ENCODE measurements around the gene IMPDH1. TPM values are rescaled to one million over a fixed set of nuclear protein-coding genes. Genes with fewer than 3 reads are reported as not detected.

Gene IMPDH1
- total RNA-seq, 3 donors from 2014 or later (not counting 1 experiment from before 2014, with no cell fraction given): 77.8 to 94.1 (median 89.6) TPM

DNA sequence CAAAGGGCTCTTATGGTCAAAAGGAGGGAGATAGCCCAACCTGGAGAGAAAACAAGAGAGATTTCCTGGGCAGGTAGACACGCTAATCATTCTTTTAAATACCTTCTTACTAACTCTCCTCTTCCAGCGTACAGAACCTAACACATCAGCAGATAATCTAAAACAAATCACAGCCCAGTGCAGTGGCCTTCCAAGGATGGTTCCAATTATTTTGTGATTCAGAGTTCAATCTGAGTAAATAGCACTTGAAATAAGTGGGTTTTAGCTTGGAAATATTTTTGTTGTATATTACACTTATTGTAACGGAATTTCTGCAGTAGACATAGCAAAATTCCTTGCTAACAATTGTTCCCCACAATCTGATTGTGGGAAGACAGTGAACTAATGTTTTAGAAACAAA is 7.3 kb upstream of the IMPDH1 start:
- Mint-ChIP-seq H3K27me3 (ENCODE audit: low read depth in 2 of 2) (peaks cover 0 to 3% of the 10 kb centered on the region in 2 donors), H3K9me3 (no peaks in the 10 kb centered on the region), H3K4me3 (no peak overlapping the region), H3K4me1 (peaks cover 14 to 23% of the 10 kb centered on the region in 2 donors), H3K36me3 (no peaks in the 10 kb centered on the region), H3K27ac (no peak overlapping the region)
- no peak for TF ChIP-seq CTCF (IDR thresholded peaks at IDR 0.05)
- Histone ChIP-seq H3K9me3 (ENCODE audit: control insufficient read depth, insufficient read depth, low read length) (no peaks in the 10 kb centered on the region), H3K27ac (ENCODE audit: low read length) (no peak overlapping the region), H3K36me3 (ENCODE audit: control insufficient read depth, insufficient read depth, low read length) (no peaks in the 10 kb centered on the region), H3K27me3 (ENCODE audit: control insufficient read depth, insufficient read depth, low read length) (no peaks in the 10 kb centered on the region), H3K4me3 (ENCODE audit: low read length) (no peak overlapping the region), H3K4me1 (ENCODE audit: control insufficient read depth, insufficient read depth, low read length) (peaks cover 18% of the 10 kb centered on the region)
- intact Hi-C loops (cut with micrococcal nuclease): no loop called here
- WGBS (ENCODE audit: insufficient coverage): 100% methylated on average over 3 of the region's 3 CpGs
- ATAC-seq (no peak), DNase-seq (no peak)

DNA sequence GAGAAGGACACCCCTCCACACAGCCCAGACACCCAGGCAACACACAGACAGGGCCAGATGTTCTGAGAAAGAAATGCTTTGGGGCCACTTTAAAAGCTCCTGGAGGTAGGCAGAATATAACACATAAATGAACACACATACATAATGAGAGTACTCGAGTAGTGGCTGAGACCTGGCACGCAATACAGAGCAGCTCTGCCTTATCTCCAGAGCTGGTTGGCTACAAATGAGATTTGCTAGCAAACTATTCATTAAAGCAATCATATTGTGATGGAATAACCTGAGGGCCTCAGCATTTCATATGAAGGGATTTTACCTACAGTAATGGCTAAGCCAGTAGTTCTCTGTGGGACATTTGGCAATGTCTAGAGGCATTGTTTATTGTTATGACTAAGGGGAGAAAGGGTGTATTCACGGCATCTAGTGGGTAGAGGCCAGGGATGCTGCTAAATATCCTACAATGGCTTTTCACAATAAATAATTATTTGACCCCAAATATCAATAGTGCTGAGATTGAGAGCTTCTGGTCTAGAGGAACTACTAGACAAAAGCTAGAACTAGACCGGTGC is 5.5 kb upstream of the IMPDH1 start:
- no peaks in the 10 kb centered on the region for H3K27me3 ChIP-seq (ENCODE audit: control insufficient read depth, insufficient read depth, low read length)
- ATAC-seq (no peak), DNase-seq (no peak)
- intact Hi-C loops (cut with micrococcal nuclease): no loop called here
- H3K36me3 ChIP-seq (ENCODE audit: control insufficient read depth, insufficient read depth, low read length): no peaks in the 10 kb centered on the region
- no peak for TF ChIP-seq CTCF (IDR thresholded peaks at IDR 0.05)
- Mint-ChIP-seq H3K27me3 (ENCODE audit: low read depth in 2 of 2) (peaks cover 0 to 3% of the 10 kb centered on the region in 2 donors), H3K4me1 (peaks cover 8 to 10% of the 10 kb centered on the region in 2 donors), H3K9me3 (no peaks in the 10 kb centered on the region), H3K36me3 (no peaks in the 10 kb centered on the region), H3K4me3 (no peak overlapping the region), H3K27ac (no peak overlapping the region)
- H3K4me3 ChIP-seq (ENCODE audit: low read length): no peak overlapping the region
- H3K9me3 ChIP-seq (ENCODE audit: control insufficient read depth, insufficient read depth, low read length): no peaks in the 10 kb centered on the region
- WGBS (ENCODE audit: insufficient coverage): 94% methylated on average over 3 of the region's 4 CpGs
- H3K4me1 ChIP-seq (ENCODE audit: control insufficient read depth, insufficient read depth, low read length): peaks cover 7% of the 10 kb centered on the region
- H3K27ac ChIP-seq (ENCODE audit: low read length): no peak overlapping the region

GRCh38 chr7:128410451-128410753 is 620 bp upstream of the IMPDH1 start:
- intact Hi-C loops (cut with micrococcal nuclease): no loop called here
- Histone ChIP-seq H3K27ac (ENCODE audit: low read length) (peak overlapping the region; percentile 96), H3K9me3 (ENCODE audit: control insufficient read depth, insufficient read depth, low read length) (no peaks in the 10 kb centered on the region), H3K4me3 (ENCODE audit: low read length) (peak overlapping the region; percentile 99), H3K27me3 (ENCODE audit: control insufficient read depth, insufficient read depth, low read length) (no peaks in the 10 kb centered on the region), H3K36me3 (ENCODE audit: control insufficient read depth, insufficient read depth, low read length) (no peaks in the 10 kb centered on the region), H3K4me1 (ENCODE audit: control insufficient read depth, insufficient read depth, low read length) (peaks cover 44% of the 10 kb centered on the region)
- peak overlapping the region; percentile 73 to 87 for H3K27ac Mint-ChIP-seq
- H3K4me1 Mint-ChIP-seq: peaks cover 29 to 35% of the 10 kb centered on the region in 2 donors
- no peaks in the 10 kb centered on the region for H3K27me3 Mint-ChIP-seq (ENCODE audit: low read depth in 2 of 2)
- no peaks in the 10 kb centered on the region for H3K9me3 Mint-ChIP-seq
- TF ChIP-seq CTCF (IDR thresholded peaks at IDR 0.05): no peak
- peak overlapping the region; percentile 92 for H3K4me3 Mint-ChIP-seq
- H3K36me3 Mint-ChIP-seq: no peaks in the 10 kb centered on the region
- WGBS (ENCODE audit: insufficient coverage): 0% methylated on average over 6 of the region's 6 CpGs
- no peak for DNase-seq
- no peak for ATAC-seq
